ENCODE data around the gene CHRNB4. TPM values are rescaled to one million over a fixed set of nuclear protein-coding genes. Genes with fewer than 3 reads are reported as not detected.

CHRNB4 gene
- polyA plus RNA-seq, 1 of the 3 experiments (the other 2 are of a cell fraction), result 0.30 TPM

GRCh38 chr15:78662028-78662427, 21.0 kb upstream of the CHRNB4 start:
- no peak overlapping the region for H3K4me2 ChIP-seq
- no peak overlapping the region for H3K4me3 ChIP-seq (ENCODE audit: low read depth in 2 of 2, low read length in 1 of 2)
- CTCF ChIA-PET, result no interaction called here
- no peaks in the 10 kb centered on the region for H3F3A ChIP-seq (replicated peaks; ENCODE audit: insufficient read depth)
- 82% methylated on average over 5 of the region's 5 CpGs for WGBS (ENCODE audit: low lambda C conversion rate)
- H4K20me1 ChIP-seq (ENCODE audit: insufficient read depth), result no peaks in the 10 kb centered on the region
- no peaks in the 10 kb centered on the region for H3K36me3 ChIP-seq (replicated peaks in 1 of 2; ENCODE audit: control insufficient read depth in 1 of 2, insufficient read depth in 2 of 2, low read length in 1 of 2)
- H3K9me2 ChIP-seq, result no peaks in the 10 kb centered on the region
- H3K9ac ChIP-seq, result no peak overlapping the region
- POLR2A ChIA-PET, result no interaction called here
- DNase-seq, result no peak
- TF ChIP-seq GATA2 (CRISPR knock-in tag; IDR thresholded peaks at IDR 0.05) (no peak), RAD21 (IDR thresholded peaks at IDR 0.05; ENCODE audit: low read length) (no peak), TEAD4 (IDR thresholded peaks at IDR 0.05; ENCODE audit: borderline replicate concordance, insufficient read depth) (no peak), USF2 (IDR thresholded peaks at IDR 0.05; ENCODE audit: borderline replicate concordance, low read depth, low read length) (no peak), SIN3A (IDR thresholded peaks at IDR 0.05; ENCODE audit: borderline replicate concordance, low read depth, low read length) (no peak), NRF1 (IDR thresholded peaks at IDR 0.05; ENCODE audit: low read depth, low read length) (no peak), JUND (IDR thresholded peaks at IDR 0.05) (no peak)
- no peaks in the 10 kb centered on the region for H3K4me1 ChIP-seq (ENCODE audit: control insufficient read depth in 1 of 2, insufficient read depth in 2 of 2, low read depth in 1 of 2, low read length in 1 of 2)
- H3K79me2 ChIP-seq (ENCODE audit: insufficient read depth), result no peaks in the 10 kb centered on the region
- H3K9me3 ChIP-seq, result no peaks in the 10 kb centered on the region
- H2AFZ ChIP-seq (ENCODE audit: low read depth), result no peak overlapping the region
- no peaks in the 10 kb centered on the region; the same call in 1 of the 2 replicates for H3K27me3 ChIP-seq (ENCODE audit: insufficient read depth)
- no peak overlapping the region for H3K27ac ChIP-seq (ENCODE audit: low read depth in 2 of 2, low read length in 1 of 2)

- Histone ChIP-seq H3K27me3 (ENCODE audit: insufficient read depth) (peaks cover 5% of the 10 kb centered on the region; the same call in 1 of the 2 replicates), H3K36me3 (replicated peaks in 1 of 2; ENCODE audit: control insufficient read depth in 1 of 2, insufficient read depth in 2 of 2, low read length in 1 of 2) (no peaks in the 10 kb centered on the region), H3K4me1 (ENCODE audit: control insufficient read depth in 1 of 2, insufficient read depth in 2 of 2, low read depth in 1 of 2, low read length in 1 of 2) (no peaks in the 10 kb centered on the region), H2AFZ (ENCODE audit: low read depth) (no peak overlapping the region), H3K79me2 (ENCODE audit: insufficient read depth) (no peaks in the 10 kb centered on the region), H3K9me2 (no peaks in the 10 kb centered on the region), H3K4me2 (no peak overlapping the region), H3K4me3 (ENCODE audit: low read depth in 2 of 2, low read length in 1 of 2) (no peak overlapping the region), H4K20me1 (ENCODE audit: insufficient read depth) (no peaks in the 10 kb centered on the region), H3F3A (replicated peaks; ENCODE audit: insufficient read depth) (no peaks in the 10 kb centered on the region), H3K27ac (ENCODE audit: low read depth in 2 of 2, low read length in 1 of 2) (no peak overlapping the region), H3K9ac (no peak overlapping the region), H3K9me3 (no peaks in the 10 kb centered on the region)
- DNase-seq, result no peak
- 87% methylated on average over 19 of the region's 19 CpGs for WGBS (ENCODE audit: low lambda C conversion rate)
- ChIA-PET CTCF (interaction anchor here (1.7 to 2.0 kb wide), 2 partner anchors 23 to 48 kb away, joined by 7 to 8 read pairs; no protein-coding TSS in a partner anchor), POLR2A (interaction anchor here (1.5 kb wide), 1 partner anchor 19 kb away, joined by 6 read pairs; no protein-coding TSS in a partner anchor)
- no peak for TF ChIP-seq CTCF (IDR thresholded peaks at IDR 0.05)
- TF ChIP-seq, protein P1, sequence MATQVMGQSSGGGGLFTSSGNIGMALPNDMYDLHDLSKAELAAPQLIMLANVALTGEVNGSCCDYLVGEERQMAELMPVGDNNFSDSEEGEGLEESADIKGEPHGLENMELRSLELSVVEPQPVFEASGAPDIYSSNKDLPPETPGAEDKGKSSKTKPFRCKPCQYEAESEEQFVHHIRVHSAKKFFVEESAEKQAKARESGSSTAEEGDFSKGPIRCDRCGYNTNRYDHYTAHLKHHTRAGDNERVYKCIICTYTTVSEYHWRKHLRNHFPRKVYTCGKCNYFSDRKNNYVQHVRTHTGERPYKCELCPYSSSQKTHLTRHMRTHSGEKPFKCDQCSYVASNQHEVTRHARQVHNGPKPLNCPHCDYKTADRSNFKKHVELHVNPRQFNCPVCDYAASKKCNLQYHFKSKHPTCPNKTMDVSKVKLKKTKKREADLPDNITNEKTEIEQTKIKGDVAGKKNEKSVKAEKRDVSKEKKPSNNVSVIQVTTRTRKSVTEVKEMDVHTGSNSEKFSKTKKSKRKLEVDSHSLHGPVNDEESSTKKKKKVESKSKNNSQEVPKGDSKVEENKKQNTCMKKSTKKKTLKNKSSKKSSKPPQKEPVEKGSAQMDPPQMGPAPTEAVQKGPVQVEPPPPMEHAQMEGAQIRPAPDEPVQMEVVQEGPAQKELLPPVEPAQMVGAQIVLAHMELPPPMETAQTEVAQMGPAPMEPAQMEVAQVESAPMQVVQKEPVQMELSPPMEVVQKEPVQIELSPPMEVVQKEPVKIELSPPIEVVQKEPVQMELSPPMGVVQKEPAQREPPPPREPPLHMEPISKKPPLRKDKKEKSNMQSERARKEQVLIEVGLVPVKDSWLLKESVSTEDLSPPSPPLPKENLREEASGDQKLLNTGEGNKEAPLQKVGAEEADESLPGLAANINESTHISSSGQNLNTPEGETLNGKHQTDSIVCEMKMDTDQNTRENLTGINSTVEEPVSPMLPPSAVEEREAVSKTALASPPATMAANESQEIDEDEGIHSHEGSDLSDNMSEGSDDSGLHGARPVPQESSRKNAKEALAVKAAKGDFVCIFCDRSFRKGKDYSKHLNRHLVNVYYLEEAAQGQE (IDR thresholded peaks at IDR 0.05; ENCODE audit: low read depth, low read length), result no peak
These were observed 20.0 kb upstream of the CHRNB4 start for GRCh38 chr15:78661001-78661400.
